Myocyte (in vitro differentiated cells): ENCODE measurements around the gene UBE4A. TPM values are rescaled to one million over a fixed set of nuclear protein-coding genes. Genes with fewer than 3 reads are reported as not detected.
"Not testable (repeated sequence)": the region's sequence is repeated elsewhere in the genome, so short reads cannot be mapped to it uniquely, and the experiment has no call there.

Experiments
- DNase-seq: peaks from one replicate; pipeline ENCODE4 v3.0.0-alpha.2; 2012; ENCODE audit warnings: low read depth
- total RNA-seq: library from RNA; depleted of rRNA; stranded (reverse); fragments of >200 nt; gene quantifications from 2 replicates; pipeline ENCODE4 v1.2.3, GENCODE V29; 2014

Gene UBE4A
- total RNA-seq, 1 donor from 2014 or later: 45.6 TPM

DNA sequence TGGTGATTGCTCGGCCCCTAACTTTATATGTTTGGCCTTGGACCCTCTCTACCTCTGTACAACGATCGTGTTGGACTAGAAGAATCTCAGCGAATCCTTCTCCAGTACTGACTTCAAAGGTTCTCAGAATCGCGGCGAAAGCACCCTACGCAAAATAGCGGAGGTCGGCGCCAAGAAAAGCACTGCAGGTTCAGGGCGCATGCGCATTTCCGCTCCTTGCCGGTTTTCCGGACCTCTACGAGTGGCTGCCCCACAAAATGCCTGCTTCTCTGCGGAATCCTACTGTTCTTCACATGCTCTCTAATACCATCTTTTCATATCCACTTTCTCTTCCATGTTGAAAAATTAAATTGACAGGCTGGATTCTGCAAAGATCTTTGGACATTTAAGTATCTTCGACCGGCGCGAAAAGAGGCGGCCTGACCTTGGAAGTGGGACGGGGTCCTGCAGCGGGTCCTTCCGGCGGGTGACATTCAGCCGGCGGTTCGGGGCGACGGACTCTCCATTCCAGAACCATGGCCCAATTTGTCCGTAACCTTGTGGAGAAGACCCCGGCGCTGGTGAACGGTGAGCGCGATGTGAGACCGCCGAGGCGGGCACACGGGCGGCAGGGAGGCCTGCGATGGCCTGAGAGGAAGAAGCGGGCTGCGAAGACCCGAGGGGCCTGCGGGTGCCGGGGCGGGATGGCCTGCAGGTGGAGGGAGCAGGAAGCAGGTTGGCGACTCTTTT is 41.9 kb downstream of the UBE4A start, which contains the start of gene ATP5MG:
TSS of gene ATP5MG (plus strand) at position 456 of the 729 bp plus-strand sequence. CDS start at position 516, 60 bp downstream.
- peak; percentile 92 for DNase-seq

DNA sequence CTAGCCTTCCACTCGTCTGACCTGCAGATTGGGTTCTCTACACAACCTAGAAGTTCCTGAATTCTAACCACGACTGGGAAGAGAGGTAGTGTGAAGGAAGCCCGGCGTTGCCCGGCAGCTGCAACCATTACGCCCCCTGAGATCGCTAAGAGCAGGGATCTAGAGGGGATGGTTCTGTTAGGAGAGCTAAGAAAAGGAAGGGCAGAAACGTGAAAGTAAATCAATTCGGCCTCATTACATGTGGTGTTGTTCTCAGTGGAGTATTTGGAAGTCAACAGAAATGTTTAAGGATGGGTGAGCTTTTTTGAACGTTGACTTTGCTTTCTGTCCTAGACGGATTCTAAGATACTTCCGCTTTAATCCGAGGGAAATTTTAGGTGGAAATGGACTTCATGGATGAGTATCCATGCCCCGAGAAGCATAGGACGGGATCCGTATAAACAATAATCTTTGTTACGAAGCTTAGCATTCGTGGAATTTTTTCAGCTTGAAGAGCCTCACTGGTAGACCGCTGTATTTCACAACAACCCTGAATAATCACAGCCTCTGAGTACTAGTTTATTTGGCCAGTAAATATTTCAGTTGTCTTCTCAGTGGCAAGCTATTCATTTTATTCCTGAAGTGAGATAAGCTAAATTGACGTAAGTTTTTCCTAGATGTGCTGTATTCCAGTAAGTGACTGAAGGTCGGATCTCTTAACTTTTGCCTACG is 42.6 kb downstream of the UBE4A start:
- DNase-seq: peak; percentile 27

DNA sequence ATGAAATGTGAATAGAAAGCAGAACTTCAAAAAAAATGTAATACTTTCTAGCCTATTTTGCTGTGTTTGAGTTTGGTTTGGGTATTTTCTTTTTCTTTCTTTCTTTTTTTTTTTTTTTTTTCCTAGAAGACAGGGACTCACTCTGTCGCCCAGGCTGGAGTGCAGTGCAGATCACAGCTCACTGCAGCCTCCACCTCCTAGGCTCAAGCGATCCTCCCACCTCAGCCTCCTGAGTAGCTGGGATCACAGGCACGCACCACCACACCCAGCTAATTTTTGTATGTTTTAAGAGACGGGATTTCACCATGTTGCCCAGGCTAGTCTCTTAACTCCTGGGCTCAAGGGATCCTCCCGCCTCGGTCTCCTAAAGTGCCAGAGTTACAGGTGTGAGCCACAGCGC is 43.2 kb downstream of the UBE4A start:
- DNase-seq: not testable (repeated sequence)

DNA sequence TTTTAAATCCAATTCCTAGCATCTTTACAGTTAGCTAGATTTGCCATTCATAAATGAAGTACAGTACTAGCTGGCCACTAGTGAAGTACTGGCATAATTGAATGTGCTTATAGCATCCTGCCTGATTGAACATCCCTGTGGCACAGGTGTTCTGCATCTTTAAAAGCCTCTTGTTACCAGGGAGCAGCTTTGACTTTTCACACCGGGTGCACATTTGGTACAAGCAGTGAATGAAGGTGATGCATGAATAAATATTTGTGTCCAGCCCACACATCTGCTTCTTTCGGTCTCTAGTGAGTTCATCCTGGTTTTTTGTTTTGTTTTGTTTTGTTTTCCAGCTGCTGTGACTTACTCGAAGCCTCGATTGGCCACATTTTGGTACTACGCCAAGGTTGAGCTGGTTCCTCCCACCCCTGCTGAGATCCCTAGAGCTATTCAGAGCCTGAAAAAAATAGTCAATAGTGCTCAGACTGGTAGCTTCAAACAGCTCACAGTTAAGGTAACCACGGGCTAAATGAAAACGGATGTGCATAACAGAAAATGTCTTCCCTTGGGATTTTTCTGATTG is 47.3 kb downstream of the UBE4A start:
- peak; percentile 62 for DNase-seq

DNA sequence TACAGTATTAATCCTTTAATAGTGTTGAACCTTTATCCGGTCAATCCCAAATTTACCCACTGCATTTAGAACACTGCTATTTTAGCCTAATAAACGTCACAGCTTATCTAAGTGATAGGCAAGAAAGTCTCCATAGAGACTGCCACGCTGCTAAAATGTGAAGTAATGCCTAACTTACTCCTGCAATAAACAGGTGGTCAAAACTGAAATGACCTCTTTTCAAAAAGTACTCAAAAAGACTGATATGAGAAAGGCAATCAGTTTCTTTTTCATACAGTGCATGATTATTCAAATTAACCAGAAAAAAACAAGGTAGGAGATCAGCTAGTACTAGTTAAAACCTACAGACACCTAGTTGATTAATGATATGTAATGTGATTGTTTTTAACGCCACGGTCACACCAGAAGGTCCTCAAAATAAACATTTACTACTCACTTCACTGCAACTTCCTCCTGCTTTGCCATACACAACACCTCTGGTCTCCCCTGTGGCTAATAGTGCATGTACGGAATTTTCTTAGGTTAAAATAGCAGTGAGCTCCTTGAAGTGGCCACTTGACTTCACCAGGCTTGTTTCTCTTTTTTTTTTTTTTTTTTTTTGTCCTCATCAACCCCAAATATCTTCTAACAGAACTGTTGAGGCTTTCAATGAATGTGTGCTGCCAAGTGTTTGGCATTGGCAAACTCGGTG is 50.8 kb downstream of the UBE4A start:
- no peak for DNase-seq

DNA sequence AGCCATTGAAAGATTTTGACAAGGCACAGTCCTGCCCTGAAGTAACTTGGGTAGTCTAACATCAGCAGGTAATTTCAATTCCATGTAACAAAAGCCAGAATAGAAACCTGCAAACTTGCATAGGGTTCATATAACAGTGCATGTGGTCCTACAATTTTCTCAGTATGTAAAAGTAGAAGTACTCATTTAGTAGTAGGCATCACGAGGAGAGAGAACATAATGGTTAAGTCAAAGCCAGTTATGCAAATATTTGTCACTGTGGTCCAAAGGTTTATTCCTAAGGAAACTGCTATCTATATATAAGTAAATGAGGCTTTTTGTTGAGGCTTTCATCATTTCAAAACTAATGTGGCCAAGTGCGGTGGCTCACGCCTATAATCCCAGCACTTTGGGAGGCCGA is 52.1 kb downstream of the UBE4A start:
- DNase-seq: no peak

DNA sequence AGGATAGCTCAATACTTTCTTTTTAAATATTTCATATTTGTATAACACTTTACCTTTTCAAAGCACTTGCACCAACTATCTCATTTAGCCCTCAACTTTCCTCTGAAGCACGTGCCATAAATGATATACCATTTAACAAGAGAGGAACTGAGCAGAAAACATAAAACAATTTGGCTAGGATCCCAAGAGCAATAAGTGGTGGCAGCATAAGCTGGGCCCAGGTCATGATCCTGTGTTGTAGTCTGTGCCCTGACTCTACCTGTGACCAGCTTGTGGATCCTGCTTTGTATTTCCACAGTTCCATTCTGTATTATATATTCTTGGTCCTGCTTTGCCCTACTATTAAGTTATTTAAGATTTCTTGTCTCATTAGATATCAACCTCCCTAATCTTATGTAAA is 53.5 kb downstream of the UBE4A start:
- DNase-seq: no peak

DNA sequence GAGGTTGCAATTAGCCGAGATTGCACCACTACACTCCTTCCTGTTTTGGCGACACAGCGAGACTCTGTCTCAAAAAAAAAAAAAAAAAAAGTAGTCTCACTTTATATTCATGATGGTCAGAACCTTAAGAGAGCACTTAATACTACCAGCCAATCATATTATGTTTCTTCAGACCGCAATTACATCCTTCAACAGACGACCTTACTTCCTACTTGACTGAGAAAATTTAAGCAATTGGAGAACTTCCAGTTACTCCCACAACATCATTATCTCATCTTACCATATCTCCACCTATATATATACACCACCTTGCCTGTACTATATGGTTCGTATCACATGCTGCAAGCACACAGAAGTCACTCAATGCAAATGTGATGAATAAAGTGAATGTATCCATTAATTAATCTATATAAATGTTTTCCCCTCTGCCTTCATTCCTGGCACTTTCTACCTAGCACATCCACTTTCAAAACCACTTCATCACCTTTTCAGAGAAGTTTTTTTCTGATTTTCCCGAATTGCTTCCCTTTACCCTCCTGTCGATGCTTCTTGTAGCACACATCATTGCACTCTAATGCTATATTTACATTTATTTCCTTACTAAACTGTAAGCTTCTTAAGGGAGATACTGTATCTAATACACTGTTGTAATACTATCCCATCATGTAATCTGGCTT is 55.8 kb downstream of the UBE4A start:
- no peak for DNase-seq

DNA sequence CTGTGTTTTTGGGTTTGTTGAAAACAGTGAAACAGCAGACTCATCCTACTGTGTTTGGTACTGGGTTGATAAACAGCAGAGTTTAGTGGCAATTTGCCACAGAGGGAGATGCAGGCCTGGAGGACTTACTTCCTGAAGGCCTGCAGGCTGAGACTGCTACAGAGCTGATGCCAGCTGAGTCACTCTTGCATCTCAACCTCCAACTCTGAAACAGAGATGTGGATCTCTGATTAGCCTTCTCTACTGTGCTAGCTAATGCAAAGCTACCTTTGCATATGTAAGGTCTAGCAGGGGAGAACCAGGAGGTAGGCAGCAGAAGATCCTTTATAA is 56.3 kb downstream of the UBE4A start:
- peak; percentile 70 for DNase-seq

DNA sequence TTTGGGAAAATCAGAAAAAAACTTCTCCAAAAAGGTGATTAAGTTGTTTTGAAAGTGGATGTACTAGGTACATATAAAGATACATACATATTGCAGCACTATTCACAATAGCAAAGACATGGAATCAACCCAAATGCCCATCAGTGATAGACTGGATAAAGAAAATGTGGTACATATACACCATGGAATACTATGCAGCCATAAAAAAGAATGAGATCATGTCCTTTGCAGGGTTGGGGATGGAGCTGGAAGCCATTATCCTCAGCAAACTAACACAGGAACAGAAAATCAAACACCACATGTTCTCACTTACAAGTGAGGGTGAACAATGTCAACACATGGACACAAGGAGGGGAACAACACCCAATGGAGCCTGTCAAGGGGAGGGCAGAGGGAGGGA is 57.5 kb downstream of the UBE4A start:
- DNase-seq: not testable (repeated sequence)

DNA sequence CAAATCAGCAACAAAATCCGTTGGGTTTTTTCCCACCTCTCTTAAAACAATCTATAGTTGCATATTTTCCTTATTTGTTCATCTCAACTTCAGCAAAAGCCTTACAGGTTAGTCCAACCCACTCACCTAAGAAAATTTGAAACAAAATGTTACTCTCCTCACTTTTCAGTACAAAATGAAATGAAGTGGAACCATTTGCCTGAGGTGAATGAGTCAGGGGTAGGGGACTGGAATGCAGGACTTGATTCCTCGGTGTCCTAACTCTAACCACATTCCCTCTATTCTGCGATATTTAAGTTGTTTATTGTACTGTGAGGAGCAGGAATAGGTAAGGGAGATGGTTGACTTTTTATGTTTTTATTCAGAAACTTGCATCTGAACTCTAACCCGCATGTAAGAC is 58.4 kb downstream of the UBE4A start:
- DNase-seq: no peak

DNA sequence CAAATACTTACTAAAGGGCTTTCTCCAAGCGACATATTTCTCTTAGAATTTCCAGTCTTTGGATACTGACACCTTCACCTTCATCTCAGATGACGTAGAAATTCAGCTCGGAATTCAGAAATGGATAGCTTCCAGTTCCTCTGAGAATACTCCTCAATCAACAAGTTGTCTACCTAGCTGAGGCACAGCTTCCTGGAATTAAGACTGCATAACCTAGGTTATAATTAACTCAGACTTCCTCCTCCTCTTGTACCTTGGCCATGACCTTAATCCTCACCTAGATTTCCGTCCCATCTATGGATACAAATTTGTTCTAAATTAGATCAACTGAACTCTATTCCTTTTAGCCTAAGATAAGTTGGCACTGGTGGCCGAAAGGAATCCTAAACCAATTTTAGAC is 59.4 kb downstream of the UBE4A start:
- DNase-seq: no peak

DNA sequence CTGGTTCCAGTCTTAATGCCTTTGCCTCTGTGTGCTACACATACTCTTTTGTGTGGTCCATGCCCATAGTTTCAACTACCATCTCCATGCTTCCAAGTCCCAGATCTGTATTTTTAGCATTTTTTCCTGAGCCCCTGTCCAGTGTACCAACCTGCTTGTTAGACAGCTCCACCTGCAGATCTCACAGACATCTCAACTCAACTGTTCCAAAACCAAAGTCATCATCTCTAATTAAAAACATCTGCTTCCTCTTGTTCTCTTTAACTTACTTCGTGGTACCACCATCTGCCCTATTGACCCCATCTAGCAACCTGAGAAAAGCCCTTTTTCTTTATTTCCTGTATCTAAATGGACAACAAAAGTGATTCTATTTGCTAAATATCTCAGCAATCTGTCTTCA is 68.3 kb downstream of the UBE4A start:
- no peak for DNase-seq

DNA sequence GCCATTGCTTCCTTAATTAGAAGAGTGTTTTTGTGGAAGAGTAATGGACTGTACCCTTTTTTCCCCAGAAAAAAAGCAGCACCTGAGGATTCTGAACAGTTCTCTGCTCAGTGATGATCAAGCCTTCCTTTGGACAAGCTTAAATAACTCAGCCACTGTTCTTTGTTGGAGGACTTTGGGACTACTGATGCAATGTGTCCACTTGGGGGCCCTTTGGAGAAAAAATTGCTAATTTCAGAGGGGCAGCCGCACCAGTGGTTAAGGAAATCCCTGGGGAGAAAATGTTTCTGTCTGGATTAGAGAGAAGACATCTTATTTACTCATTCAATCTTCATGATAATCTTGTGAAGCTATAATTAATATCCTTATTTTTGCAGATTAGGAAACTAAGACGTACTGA is 71.6 kb downstream of the UBE4A start:
- no peak for DNase-seq

DNA sequence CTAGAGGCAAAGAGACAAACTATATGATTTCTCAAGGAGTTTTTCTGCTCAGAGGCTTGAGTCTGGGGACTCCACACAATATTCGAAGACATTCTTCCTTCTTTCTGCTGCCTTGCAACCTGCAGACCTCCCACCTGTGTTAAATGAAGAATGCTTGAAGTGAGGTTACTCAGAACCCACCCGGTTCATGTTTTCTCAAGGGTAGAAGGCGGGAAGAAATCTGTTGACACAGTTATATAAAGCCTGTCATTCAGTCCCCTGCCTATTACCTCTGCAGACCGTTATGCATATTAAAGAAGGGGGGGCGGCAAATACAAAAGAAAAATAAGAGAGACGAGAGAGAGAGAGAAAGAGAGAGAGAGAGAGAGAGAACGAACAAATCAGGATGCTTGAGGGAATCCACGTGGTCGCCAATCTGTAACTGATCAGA is 74.7 kb downstream of the UBE4A start:
- peak; percentile 24 for DNase-seq

DNA sequence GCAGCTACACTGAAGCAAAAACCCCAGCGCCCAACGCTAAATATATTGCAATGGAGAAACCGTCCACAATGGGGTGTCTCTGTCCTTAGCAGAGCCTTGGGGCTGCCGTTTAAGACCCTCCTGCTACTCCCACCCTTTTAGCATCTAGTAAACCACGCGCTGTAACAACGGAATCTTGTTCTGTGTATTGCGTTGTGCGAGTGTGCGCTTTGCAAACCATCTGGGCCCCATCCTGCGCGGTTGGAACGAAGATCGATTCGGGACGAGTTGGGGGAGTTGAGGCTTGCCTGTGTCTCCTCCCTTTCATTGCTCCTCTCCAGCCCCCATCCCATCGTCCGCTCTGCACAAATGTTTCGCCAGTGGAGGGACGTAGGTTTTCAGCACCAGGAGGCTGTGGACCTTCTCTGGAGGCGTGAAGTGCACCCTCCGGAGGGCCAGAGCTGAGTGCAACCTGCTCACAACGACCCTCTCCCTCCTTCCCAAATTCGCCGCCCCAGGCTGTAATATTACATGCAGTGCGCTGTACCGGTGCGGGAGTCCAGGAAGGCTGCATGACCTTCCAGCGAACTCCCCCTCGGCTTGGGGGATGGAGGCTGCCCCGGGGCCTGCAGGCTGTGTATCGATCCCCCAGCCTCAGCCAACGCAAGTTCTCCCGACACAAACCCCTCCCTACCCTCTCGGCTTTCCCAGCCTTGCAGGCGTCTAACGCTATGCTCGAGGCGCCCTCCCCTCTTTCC is 75.3 kb downstream of the UBE4A start:
- DNase-seq: peak; percentile 49

DNA sequence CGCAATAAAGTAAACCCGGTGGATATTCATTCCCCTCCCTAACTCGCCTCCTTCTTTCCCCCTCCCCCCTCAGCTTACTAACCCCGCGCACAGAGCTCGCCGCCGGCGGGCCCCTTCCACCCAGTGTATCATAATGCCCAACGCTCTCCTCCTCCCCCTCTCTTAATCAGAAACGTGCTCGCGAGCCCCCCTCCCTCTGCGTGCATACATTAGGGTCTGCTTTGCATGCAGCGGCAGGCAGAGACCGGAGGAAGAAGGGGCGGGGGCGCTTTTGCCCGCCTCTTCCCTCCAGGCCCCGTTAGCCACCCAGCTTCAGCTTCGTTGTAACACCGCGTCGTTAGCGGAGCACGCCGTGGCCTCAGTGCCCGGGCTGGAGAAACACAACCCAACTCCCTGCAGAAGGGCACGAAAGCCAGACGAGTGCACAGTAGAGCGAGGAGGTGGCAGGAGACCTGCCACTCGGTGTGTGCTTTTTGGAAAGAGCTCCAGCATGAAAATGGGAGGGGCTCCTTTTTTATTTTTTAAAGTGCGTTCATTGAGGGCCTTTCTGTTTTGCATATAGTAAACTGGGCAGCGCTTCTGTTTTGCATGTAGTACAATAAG is 76.0 kb downstream of the UBE4A start:
- no peak for DNase-seq

DNA sequence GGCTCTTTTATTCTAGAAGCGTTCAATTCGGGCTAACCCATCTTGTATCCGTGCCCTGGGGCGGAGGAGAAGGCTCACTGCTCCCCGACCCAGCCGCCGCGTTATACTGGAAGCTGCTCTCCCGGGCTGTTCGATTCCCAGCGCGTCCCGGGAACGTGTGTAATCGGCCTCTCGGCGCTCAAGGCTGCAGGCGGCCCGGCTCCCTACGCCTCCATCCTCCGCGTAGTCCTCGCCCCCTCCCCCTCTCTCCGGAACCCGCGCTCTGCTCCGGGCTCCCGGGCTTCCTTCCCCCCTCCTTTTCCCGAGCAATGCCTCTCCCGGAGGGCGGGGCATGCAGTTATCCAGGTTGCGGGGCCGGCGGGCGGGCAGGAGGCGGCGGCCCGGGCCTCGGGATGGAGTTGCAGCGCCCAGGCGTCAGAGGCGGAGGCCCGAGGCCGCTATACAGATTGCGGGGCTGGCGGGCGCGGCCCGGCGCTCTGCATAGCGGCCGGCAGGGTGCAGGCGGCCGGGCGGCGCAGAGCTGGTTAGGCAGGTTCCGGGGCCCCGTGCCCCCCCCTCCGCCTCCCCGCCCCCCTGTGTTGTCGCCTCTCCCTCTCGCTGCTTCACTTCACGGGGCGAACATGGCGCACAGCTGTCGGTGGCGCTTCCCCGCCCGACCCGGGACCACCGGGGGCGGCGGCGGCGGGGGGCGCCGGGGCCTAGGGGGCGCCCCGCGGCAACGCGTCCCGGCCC is 76.7 kb downstream of the UBE4A start, which contains the start of gene KMT2A:
TSS of gene KMT2A (plus strand) at position 600 of the 732 bp plus-strand sequence. CDS start at position 621, 21 bp downstream.
- peak; percentile 97 for DNase-seq

DNA sequence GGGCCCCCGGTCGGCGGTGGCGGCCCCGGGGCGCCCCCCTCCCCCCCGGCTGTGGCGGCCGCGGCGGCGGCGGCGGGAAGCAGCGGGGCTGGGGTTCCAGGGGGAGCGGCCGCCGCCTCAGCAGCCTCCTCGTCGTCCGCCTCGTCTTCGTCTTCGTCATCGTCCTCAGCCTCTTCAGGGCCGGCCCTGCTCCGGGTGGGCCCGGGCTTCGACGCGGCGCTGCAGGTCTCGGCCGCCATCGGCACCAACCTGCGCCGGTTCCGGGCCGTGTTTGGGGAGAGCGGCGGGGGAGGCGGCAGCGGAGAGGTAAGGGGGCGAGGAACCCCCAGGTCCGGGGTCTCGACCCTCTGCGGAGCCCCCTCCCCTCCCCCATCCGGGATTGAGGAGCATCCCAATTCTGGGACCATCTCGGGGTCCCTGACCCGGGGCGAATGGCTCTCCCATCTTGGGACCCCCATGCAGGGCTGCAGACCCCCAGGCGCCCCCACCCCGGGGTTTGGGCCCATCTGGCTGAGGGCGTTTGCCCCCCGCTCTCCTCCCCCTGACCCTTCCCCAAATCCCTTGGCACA is 77.3 kb downstream of the UBE4A start:
- DNase-seq: no peak
